ENCODE measurements around the gene SORCS3.

DNA sequence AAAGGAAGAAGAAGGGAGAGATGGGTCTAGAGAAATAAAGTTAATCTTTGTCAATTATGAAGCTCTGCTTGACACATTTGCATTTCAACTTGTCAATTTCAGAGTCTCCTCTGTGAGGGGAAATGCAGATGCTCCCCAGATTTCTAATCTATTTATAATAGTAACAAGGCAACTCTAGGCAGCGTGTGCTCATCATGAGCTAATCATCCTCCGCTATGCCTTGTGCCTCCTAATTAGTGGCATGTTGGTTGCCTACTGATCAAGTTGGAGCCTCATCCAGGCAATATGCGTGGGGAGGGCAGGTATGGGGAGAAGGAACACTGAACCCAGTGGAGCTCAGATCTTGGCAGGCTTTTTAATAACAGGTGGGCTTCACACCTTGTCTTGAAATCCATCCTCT, 628.6 kb downstream of the SORCS3 start:
- TF ChIP-seq, protein P1, sequence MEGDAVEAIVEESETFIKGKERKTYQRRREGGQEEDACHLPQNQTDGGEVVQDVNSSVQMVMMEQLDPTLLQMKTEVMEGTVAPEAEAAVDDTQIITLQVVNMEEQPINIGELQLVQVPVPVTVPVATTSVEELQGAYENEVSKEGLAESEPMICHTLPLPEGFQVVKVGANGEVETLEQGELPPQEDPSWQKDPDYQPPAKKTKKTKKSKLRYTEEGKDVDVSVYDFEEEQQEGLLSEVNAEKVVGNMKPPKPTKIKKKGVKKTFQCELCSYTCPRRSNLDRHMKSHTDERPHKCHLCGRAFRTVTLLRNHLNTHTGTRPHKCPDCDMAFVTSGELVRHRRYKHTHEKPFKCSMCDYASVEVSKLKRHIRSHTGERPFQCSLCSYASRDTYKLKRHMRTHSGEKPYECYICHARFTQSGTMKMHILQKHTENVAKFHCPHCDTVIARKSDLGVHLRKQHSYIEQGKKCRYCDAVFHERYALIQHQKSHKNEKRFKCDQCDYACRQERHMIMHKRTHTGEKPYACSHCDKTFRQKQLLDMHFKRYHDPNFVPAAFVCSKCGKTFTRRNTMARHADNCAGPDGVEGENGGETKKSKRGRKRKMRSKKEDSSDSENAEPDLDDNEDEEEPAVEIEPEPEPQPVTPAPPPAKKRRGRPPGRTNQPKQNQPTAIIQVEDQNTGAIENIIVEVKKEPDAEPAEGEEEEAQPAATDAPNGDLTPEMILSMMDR (IDR thresholded peaks at IDR 0.05), result no peak
- no peak for TF ChIP-seq POLR2A (IDR thresholded peaks at IDR 0.05)
